NB4 (cell line): ENCODE results near the gene CNTN4.

Experiments used
- CTCF ChIP-seq: IDR thresholded peaks from one replicate; pipeline ENCODE4 v1.5.1; 2012; ENCODE audit warnings: low read depth, low read length
- MAX ChIP-seq: IDR thresholded peaks from 2 replicates; pipeline ENCODE4 v1.6.1; 2011; ENCODE audit warnings: low read depth, low read length
- MYC ChIP-seq: IDR thresholded peaks from 2 replicates; pipeline ENCODE4 v1.6.1; 2011; ENCODE audit warnings: low read depth, low read length
- POLR2A ChIP-seq: IDR thresholded peaks from 2 replicates; pipeline ENCODE4 v1.6.1; 2011; ENCODE audit warnings: mild to moderate bottlenecking; ENCODE audit not compliant: insufficient read length; ENCODE audit errors: extremely low read depth

- no peak for TF ChIP-seq CTCF
- no peak for TF ChIP-seq POLR2A
- TF ChIP-seq MYC, result no peak
- TF ChIP-seq MAX, result no peak
Observed at GRCh38 chr3:2198776-2199279, 100.2 kb downstream of the CNTN4 start.
